Loucy (cell line): ENCODE results near the gene GSK3B.

Experiments used
- H2AFZ ChIP-seq: fragments of 200-600 bp; sonication (generic); 2 replicates; pipeline ENCODE4 v1.6.0; 2016; ENCODE audit warnings: antibody characterized with exemption, mild to moderate bottlenecking, low read length, moderate library complexity
- H3F3A ChIP-seq: fragments of 200-600 bp; 2 replicates; pipeline ENCODE4 v1.6.0; 2016; ENCODE audit warnings: antibody characterized with exemption, low read depth, mild to moderate bottlenecking
- H3K27me3 ChIP-seq: fragments of 200-600 bp; sonication (generic); 2 replicates; pipeline ENCODE4 v1.6.1; 2014; ENCODE audit warnings: low read length, mild to moderate bottlenecking; ENCODE audit not compliant: insufficient read depth, poor library complexity, severe bottlenecking
- H3K36me3 ChIP-seq: fragments of 200-600 bp; sonication (generic); 2 replicates; pipeline ENCODE4 v1.6.1; 2016; ENCODE audit warnings: low read length; ENCODE audit not compliant: insufficient read depth
- H3K4me1 ChIP-seq: fragments of 200-600 bp; sonication (generic); 2 replicates; pipeline ENCODE4 v1.5.1; 2014; ENCODE audit warnings: low read length, mild to moderate bottlenecking; ENCODE audit not compliant: insufficient read depth, poor library complexity, severe bottlenecking
- H3K4me2 ChIP-seq: fragments of 200-600 bp; sonication (generic); 2 replicates; pipeline ENCODE4 v1.6.0; 2014; ENCODE audit warnings: antibody characterized with exemption, low read length, low read depth, mild to moderate bottlenecking; ENCODE audit not compliant: poor library complexity, severe bottlenecking
- H3K4me3 ChIP-seq: fragments of 200-600 bp; sonication (generic); 2 replicates; pipeline ENCODE4 v1.5.1; 2014; ENCODE audit warnings: low read length, mild to moderate bottlenecking, mixed read lengths; ENCODE audit not compliant: poor library complexity, severe bottlenecking
- H3K79me2 ChIP-seq: fragments of 200-600 bp; sonication (generic); 2 replicates; pipeline ENCODE4 v1.6.1; 2014; ENCODE audit warnings: low read length; ENCODE audit not compliant: insufficient read depth
- H3K9ac ChIP-seq: fragments of 200-600 bp; sonication (generic); 2 replicates; pipeline ENCODE4 v1.6.0; 2014; ENCODE audit warnings: mild to moderate bottlenecking, low read depth, low read length, moderate library complexity; ENCODE audit not compliant: poor library complexity, severe bottlenecking
- H3K9me2 ChIP-seq: fragments of 200-600 bp; sonication (generic); replicated peaks from 2 replicates; pipeline ENCODE4 v1.6.1; 2016; ENCODE audit warnings: low read depth, low read length, mixed read lengths
- H3K9me3 ChIP-seq: fragments of 200-600 bp; sonication (generic); 2 replicates; pipeline ENCODE4 v1.6.1; 2014; ENCODE audit warnings: mild to moderate bottlenecking, antibody characterized with exemption, low read length, low read depth; ENCODE audit not compliant: insufficient read depth
- H4K20me1 ChIP-seq: fragments of 200-600 bp; sonication (generic); 2 replicates; pipeline ENCODE4 v1.6.0; 2014; ENCODE audit warnings: antibody characterized with exemption, low read length, mild to moderate bottlenecking; ENCODE audit not compliant: insufficient read depth, poor library complexity, severe bottlenecking
- EZH2phosphoT487 ChIP-seq: fragments of 200-600 bp; IDR thresholded peaks from 2 replicates; pipeline ENCODE4 v1.6.1; 2018; ENCODE audit warnings: antibody characterized with exemption, mild to moderate bottlenecking, moderate library complexity, borderline replicate concordance
- TF ChIP-seq, protein P1 (sequence below): fragments of 200-600 bp; sonication (generic); conservative IDR thresholded peaks from 2 replicates; pipeline ENCODE4 v1.5.1; 2014; ENCODE audit warnings: mild to moderate bottlenecking, antibody characterized with exemption, low read length

The GSK3B gene

DNA sequence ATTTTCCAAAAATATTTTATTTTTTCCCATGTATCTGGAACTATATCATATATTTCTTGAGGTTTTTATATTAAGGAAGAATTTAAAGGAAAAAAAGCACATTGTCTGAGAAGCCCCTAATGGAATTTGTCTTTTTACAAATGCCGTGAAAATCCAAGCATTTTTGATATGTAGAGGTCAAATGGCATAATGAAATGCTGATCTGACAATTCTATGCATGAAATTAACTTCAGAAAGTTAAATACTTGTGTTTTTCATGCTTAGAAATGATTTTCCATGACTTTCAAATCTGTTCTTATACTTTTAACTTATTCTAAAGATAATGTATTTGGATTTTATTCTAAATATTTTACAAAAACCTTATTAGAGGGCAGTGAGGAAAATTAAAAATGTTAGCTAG, 193.1 kb downstream of the GSK3B start:
- Histone ChIP-seq H3K4me1 (no peaks in the 10 kb centered on the region), H4K20me1 (no peaks in the 10 kb centered on the region), H3K9me2 (no peaks in the 10 kb centered on the region), H3F3A (no peaks in the 10 kb centered on the region; the same call in 1 of the 2 replicates), H2AFZ (no peak overlapping the region), H3K4me2 (no peak overlapping the region), H3K27me3 (no peaks in the 10 kb centered on the region), H3K79me2 (no peaks in the 10 kb centered on the region), H3K4me3 (no peak overlapping the region), H3K36me3 (peaks cover 42% of the 10 kb centered on the region; the same call in 1 of the 2 replicates), H3K9me3 (no peaks in the 10 kb centered on the region), H3K9ac (no peak overlapping the region)
- no peak for TF ChIP-seq EZH2phosphoT487
- TF ChIP-seq, protein P1, sequence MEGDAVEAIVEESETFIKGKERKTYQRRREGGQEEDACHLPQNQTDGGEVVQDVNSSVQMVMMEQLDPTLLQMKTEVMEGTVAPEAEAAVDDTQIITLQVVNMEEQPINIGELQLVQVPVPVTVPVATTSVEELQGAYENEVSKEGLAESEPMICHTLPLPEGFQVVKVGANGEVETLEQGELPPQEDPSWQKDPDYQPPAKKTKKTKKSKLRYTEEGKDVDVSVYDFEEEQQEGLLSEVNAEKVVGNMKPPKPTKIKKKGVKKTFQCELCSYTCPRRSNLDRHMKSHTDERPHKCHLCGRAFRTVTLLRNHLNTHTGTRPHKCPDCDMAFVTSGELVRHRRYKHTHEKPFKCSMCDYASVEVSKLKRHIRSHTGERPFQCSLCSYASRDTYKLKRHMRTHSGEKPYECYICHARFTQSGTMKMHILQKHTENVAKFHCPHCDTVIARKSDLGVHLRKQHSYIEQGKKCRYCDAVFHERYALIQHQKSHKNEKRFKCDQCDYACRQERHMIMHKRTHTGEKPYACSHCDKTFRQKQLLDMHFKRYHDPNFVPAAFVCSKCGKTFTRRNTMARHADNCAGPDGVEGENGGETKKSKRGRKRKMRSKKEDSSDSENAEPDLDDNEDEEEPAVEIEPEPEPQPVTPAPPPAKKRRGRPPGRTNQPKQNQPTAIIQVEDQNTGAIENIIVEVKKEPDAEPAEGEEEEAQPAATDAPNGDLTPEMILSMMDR, result no peak

DNA sequence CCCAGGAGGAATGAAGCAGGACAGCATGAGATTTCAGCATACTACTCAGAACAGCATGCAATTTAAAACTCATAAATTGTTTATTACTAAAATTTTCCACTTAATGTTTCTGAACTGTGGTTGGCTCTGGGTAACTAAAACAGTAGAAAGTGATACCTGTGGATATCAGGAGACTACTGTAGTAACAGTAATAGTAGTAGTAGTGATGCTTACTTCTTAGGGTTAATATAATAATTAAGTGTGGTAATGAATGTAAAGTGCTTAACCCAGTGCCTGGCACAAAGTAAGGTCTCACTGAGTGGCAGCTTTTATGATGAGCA, 195.1 kb downstream of the GSK3B start:
- Histone ChIP-seq H4K20me1 (no peaks in the 10 kb centered on the region), H3K4me3 (no peak overlapping the region), H3K79me2 (no peaks in the 10 kb centered on the region), H3K9ac (no peak overlapping the region), H3K27me3 (no peaks in the 10 kb centered on the region), H3F3A (no peaks in the 10 kb centered on the region; the same call in 1 of the 2 replicates), H3K4me2 (no peak overlapping the region), H3K4me1 (no peaks in the 10 kb centered on the region), H3K9me2 (no peaks in the 10 kb centered on the region), H2AFZ (no peak overlapping the region), H3K36me3 (peaks cover 30% of the 10 kb centered on the region; the same call in 1 of the 2 replicates), H3K9me3 (no peaks in the 10 kb centered on the region)
- TF ChIP-seq EZH2phosphoT487, result no peak
- TF ChIP-seq, protein P1, result no peak

DNA sequence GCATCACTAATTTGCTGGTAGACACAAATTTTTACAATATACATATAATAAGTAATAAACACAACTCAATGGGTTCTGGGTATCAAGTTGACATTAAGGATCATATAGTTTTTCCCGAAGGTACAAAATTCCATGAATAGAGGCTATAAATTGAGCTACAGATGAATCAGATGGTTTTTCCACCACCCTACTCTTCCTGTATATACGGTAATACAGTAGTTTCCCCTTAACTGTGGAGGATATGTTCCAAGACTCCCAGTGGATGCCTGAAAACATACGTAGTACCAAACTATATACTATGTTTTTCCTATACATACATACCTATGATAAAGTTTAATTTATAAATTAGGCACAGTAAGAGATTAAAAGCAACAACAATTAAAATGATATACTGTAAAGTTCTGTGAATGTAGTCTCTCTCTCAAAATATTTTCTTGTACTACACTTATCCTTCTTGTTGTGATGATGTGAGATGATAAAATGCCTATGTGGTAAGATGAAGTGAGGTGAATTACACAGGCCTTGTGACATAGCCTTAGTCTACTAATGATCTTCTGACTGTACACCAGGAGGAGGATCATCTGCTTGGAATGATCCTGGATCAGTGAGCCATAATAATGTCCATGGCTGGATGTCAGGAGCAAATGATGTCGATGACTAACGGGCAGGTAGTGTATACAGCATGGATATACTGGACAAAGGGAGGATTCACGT, 195.6 kb downstream of the GSK3B start:
- Histone ChIP-seq H2AFZ (no peak overlapping the region), H3K9me2 (no peaks in the 10 kb centered on the region), H3K9me3 (no peaks in the 10 kb centered on the region), H3K4me3 (no peak overlapping the region), H3F3A (no peaks in the 10 kb centered on the region; the same call in 1 of the 2 replicates), H3K79me2 (no peaks in the 10 kb centered on the region), H3K27me3 (no peaks in the 10 kb centered on the region), H3K36me3 (peaks cover 25% of the 10 kb centered on the region; the same call in 1 of the 2 replicates), H4K20me1 (no peaks in the 10 kb centered on the region), H3K9ac (no peak overlapping the region), H3K4me2 (no peak overlapping the region), H3K4me1 (no peaks in the 10 kb centered on the region)
- TF ChIP-seq, protein P1, result no peak
- no peak for TF ChIP-seq EZH2phosphoT487
